Parathyroid adenoma (tissue), 2 donors: ENCODE results near the gene TNFRSF13B.

ENCODE experiments used
- H2AFZ ChIP-seq: fragments of 300-600 bp; sonication (generic); one replicate; pipeline ENCODE4 v1.7.0; 2017; ENCODE audit warnings: antibody characterized with exemption, mild to moderate bottlenecking
- H3K27ac ChIP-seq: fragments of 300-600 bp; sonication (generic); one replicate; pipeline ENCODE4 v1.7.0; 2017
- H3K27me3 ChIP-seq: fragments of 300-600 bp; sonication (generic); one replicate; pipeline ENCODE4 v1.7.0; 2017; ENCODE audit warnings: low read length; ENCODE audit not compliant: control insufficient read depth, insufficient read depth
- H3K36me3 ChIP-seq: fragments of 300-600 bp; sonication (generic); one replicate; pipeline ENCODE4 v1.7.0; 2017; ENCODE audit warnings: low read length; ENCODE audit not compliant: control insufficient read depth, insufficient read depth
- H3K4me1 ChIP-seq: fragments of 300-600 bp; sonication (generic); one replicate; pipeline ENCODE4 v1.7.0; 2017; ENCODE audit warnings: control low read depth
- H3K4me2 ChIP-seq: fragments of 300-600 bp; sonication (generic); one replicate; pipeline ENCODE4 v1.7.0; 2017; ENCODE audit warnings: low read length
- H3K4me3 ChIP-seq: fragments of 300-600 bp; sonication (generic); one replicate; pipeline ENCODE4 v1.7.0; 2017; ENCODE audit warnings: low read depth, low read length
- H3K79me2 ChIP-seq: fragments of 300-600 bp; sonication (generic); one replicate; pipeline ENCODE4 v1.7.0; 2017; ENCODE audit warnings: control low read depth
- H3K9ac ChIP-seq: fragments of 300-600 bp; sonication (generic); one replicate; pipeline ENCODE4 v1.7.0; 2017; ENCODE audit warnings: mild to moderate bottlenecking
- H3K9me3 ChIP-seq: fragments of 300-600 bp; sonication (generic); one replicate; pipeline ENCODE4 v1.7.0; 2017; ENCODE audit warnings: low read length; ENCODE audit not compliant: control insufficient read depth
- CTCF ChIP-seq: fragments of 300-600 bp; sonication (generic); IDR thresholded peaks from one replicate; pipeline ENCODE4 v1.7.0; 2017; ENCODE audit warnings: antibody characterized with exemption, mild to moderate bottlenecking
- donor health status: primary hyperparathyroidism.

The TNFRSF13B gene

GRCh38 chr17:16927641-16928321 lies 44.1 kb downstream of the TNFRSF13B start:
- H3K27me3 ChIP-seq = no peaks in the 10 kb centered on the region
- H3K9me3 ChIP-seq = no peaks in the 10 kb centered on the region
- TF ChIP-seq CTCF = no peak

GRCh38 chr17:16926571-16927451 lies 45.1 kb downstream of the TNFRSF13B start:
- Histone ChIP-seq H2AFZ (no peak overlapping the region), H3K4me3 (no peak overlapping the region)
- no peak for TF ChIP-seq CTCF

More at GRCh38 chr17:16927641-16928321, 44.1 kb downstream of the TNFRSF13B start:
- Histone ChIP-seq H3K36me3 (no peaks in the 10 kb centered on the region), H3K4me1 (no peaks in the 10 kb centered on the region), H3K4me2 (no peak overlapping the region), H3K79me2 (no peaks in the 10 kb centered on the region), H3K9ac (no peak overlapping the region), H2AFZ (no peak overlapping the region), H3K27ac (no peak overlapping the region), H3K4me3 (no peak overlapping the region)

GRCh38 chr17:16926061-16926511 lies 45.8 kb downstream of the TNFRSF13B start:
- Histone ChIP-seq H3K4me2 (no peak overlapping the region), H3K4me1 (no peaks in the 10 kb centered on the region), H3K27me3 (no peaks in the 10 kb centered on the region), H3K4me3 (no peak overlapping the region), H3K9ac (no peak overlapping the region), H3K9me3 (no peaks in the 10 kb centered on the region), H3K36me3 (no peaks in the 10 kb centered on the region), H3K79me2 (no peaks in the 10 kb centered on the region), H2AFZ (no peak overlapping the region), H3K27ac (no peak overlapping the region)
- TF ChIP-seq CTCF = no peak

More at GRCh38 chr17:16926571-16927451, 45.1 kb downstream of the TNFRSF13B start:
- Histone ChIP-seq H3K9me3 (no peaks in the 10 kb centered on the region), H3K4me2 (no peak overlapping the region), H3K27me3 (no peaks in the 10 kb centered on the region), H3K4me1 (no peaks in the 10 kb centered on the region), H3K36me3 (no peaks in the 10 kb centered on the region), H3K27ac (no peak overlapping the region), H3K79me2 (no peaks in the 10 kb centered on the region), H3K9ac (no peak overlapping the region)

GRCh38 chr17:16925461-16926060 lies 46.4 kb downstream of the TNFRSF13B start:
- H3K9me3 ChIP-seq = no peaks in the 10 kb centered on the region
- no peak overlapping the region for H2AFZ ChIP-seq
- no peak overlapping the region for H3K4me2 ChIP-seq
- no peaks in the 10 kb centered on the region for H3K4me1 ChIP-seq
- no peaks in the 10 kb centered on the region for H3K27me3 ChIP-seq
- TF ChIP-seq CTCF = no peak
- H3K4me3 ChIP-seq = no peak overlapping the region
- no peak overlapping the region for H3K27ac ChIP-seq
- no peaks in the 10 kb centered on the region for H3K36me3 ChIP-seq
- H3K9ac ChIP-seq = no peak overlapping the region
- H3K79me2 ChIP-seq = no peaks in the 10 kb centered on the region
